Erythroblast (primary cell): ENCODE data around the gene OR13G1.

ENCODE experiments used
- GATA1 ChIP-seq: IDR thresholded peaks from 2 replicates; pipeline ENCODE4 v1.6.1; 2011; ENCODE audit warnings: low read depth, mild to moderate bottlenecking, control low read depth, low read length, moderate library complexity
- POLR2A ChIP-seq: IDR thresholded peaks from 2 replicates; pipeline ENCODE4 v1.6.1; 2011; ENCODE audit warnings: mild to moderate bottlenecking, low read length

DNA sequence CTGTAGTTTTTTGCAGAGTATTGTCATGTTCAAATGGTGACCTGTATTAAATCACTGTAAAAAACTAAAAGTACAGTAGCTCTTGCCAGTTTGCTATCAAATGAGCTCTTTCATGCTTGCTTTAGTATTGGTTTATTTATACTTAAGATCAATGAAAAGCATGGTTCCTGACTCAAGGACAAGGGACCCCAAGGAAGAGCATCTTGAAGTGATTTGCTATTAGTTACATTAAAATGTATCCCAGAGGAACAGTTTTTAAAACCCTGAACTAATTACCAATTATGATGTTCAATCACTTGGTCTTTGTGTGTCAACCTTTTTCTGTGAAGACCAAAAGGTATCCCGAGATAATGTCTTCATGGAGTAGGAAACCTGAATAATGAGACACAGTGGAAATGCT is at the start of gene OR13G1:
- no peak for TF ChIP-seq POLR2A
- TF ChIP-seq GATA1, result no peak
